DMS 273 (cell line): ENCODE data around the gene NFIX.

ENCODE experiments used
- DNase-seq: peaks from one replicate; lab custom pipeline; 2025; ENCODE audit not compliant: unreplicated experiment; lab: John Stamatoyannopoulos, UW

Gene NFIX

DNA sequence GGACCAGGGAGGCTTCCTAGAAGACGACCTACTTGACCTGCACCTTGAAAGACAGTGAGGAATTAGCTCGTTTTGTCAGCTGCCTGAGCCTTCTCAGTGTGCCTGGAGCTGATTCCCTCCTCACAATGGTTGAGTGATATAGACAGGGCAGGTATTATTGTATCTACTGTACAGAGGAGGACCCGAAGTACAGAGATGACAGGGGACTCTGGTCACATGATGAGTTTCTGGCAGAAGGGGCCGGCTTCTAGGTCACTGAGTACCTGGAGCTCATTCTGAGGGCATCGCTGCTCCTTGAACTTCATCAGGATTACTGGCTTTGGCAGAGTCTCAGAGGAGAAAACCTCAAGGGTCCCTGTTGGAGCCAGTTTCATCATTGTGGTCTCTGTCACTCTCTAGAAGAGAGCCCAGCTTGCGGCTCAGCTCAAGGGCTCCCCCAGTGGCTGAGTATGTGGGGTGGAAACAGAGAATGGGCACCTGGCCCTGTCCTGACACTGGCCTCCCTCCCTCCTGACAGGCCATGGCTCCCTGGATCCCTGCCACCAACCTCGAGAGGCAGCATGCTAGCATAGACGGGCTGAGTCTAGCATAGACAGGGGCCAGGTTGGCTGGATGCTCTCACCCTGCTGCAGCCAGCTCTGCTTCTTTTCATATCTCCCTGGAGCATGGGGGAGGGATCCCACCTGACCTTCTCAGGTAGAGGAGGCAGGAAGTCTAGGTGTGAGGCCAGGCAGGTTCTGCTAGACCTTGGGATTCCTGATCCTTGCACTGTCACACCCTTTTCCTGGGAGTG is 38.7 kb downstream of the NFIX start:
- DNase-seq, result peak; percentile 77

DNA sequence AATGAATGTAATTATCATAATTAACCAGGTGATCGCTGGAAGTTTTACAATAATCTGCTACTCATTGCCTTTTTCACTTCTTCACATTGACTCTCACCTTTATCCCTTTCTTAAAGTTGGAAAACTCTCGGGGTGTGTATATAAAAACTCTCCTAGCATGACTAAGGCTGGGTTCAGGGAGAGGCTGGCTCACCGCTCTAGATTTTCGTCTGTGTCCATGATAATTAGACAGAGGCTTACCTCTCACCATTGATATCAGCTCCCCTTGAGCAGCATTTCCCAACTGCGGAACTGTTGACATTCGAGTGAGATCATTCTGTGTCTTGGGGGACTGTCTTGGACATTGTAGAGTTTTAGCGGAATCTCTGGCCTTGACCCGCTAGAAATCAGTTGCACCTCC is 39.4 kb downstream of the NFIX start:
- DNase-seq, result no peak

DNA sequence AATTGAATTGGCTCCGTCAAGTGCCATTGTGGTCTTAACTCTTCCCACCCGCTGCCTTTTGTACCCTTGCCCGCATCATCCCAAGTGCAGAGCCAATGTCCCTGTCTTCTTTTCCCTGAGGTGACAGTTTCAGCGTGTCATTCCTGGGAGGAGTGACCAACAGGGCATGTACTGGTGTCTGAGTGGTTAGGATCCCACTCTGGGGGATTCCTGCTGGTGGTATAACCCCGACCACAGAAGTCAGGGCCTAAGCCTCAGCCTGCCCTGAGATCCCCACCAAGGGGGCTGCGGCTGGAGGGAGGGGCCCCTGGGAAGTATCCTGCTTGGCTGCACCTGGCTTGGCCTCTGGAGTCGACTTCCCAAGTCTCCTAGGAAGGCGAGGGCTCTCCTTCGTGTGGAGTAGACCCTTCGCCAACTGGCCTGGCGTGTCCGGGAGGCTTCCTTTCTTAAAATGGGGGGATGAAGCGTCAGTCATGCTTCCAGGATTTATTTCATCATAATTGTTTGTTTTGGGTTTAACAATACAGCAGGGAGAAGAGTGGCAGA is 40.6 kb downstream of the NFIX start:
- no peak for DNase-seq

DNA sequence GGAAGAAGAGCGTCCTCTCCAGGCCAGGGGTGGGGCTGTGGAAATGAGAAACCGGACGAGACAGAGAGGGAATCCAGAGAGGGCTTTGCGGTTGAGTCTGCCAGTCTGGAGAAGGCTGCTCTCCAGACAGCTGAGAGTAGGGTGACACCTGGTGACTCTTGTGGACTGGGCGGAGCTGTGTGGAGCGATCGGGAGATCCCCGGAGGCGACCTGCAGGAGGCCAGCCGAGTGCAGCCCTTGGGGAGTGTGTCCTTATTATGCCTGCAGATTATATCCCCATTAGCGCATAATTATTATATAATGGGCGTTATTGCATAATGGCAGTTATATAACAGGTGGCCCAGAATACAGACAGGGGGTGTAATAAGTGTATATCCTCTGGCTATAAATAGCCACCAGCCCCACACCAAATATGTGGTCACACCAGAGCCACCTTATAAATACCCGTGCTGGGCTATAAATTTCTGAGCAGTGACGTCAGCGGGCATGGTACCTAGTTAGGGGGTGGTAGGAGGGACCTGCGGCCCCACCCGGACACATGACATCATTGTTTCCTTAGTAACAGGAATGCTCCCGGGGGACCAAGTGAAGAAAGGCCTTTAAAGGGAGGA is 41.2 kb downstream of the NFIX start:
- peak; percentile 59 for DNase-seq

DNA sequence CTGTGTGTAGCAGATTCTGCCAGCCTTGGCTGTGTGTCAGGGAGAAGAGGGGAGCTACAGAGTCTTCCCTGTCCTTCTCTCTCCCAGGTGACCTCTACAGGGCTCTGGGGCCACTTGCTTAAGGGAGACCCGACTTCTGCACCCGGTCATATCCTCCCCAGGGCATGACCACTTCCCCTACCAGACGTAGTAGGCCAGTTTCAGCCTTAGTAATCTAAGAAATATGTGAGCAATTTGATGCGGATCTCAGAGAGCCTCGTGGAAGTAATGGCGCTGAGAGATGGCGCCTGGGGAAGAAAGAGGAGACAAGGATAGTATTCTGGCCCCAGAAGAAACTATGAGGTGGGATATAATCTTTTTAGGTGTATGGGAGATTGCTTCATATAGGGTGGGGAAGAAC is 41.9 kb downstream of the NFIX start:
- no peak for DNase-seq

DNA sequence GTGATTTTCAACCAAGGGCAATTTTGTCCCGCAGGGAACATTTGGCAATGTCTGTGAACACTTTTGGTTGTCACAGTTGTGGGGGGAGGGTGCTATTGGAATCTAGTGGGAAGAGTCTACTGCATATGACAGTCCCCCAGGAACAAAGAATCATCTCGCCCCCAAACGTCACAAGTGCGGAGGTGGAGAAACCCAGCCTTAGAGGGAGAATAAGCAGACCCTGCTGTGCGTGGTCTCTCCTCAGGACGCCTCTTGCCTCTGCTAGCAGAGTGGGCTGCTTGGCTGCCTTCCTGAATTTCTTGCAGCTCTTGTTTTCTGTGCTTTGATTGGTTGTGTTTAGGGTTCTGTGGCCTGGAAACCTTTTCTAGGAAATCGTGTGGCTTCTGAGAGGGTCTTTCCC is 42.5 kb downstream of the NFIX start:
- no peak for DNase-seq

DNA sequence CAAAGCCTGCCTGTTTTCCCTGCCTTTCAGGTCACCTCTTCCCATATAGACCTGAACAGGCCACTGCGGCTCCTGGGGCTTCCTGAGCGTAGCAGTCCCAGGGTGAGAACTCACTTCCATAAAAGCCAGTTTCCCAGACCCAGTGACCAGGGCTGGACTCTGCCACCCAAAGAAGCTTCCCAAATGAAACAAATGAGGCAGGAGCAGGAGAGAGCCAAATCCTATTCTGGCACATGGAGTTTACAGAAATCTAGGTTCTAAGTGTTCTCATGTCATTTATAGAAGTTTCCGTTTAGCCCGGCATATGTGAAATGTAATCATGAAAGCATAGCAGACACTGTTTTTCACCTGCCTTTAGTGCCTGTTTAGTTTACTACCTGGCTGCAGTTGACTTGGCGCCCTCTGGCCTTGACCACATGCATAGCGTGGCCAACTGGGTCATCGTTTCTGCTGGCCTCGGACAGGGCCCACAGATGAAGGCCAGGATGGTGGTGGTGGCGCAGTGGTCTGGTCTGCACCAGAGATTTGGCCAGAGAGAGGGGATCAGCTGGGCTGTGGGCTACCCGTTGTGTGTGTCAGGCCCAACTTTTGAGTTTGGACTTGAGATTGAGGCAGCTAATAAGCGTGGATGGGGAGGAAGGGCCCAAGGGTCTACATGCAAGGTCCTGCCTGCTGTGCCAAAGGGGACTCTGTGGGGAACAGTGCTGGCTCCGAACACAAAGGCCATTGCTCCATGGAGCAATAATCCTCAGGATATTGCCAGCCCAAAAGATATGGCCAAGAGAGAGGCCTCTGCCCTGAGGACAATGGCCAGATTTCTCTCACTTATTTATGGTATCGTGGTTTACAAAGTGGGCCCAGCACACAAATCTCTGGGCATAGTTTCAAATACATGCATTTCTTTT is 43.3 kb downstream of the NFIX start:
- DNase-seq, result no peak

DNA sequence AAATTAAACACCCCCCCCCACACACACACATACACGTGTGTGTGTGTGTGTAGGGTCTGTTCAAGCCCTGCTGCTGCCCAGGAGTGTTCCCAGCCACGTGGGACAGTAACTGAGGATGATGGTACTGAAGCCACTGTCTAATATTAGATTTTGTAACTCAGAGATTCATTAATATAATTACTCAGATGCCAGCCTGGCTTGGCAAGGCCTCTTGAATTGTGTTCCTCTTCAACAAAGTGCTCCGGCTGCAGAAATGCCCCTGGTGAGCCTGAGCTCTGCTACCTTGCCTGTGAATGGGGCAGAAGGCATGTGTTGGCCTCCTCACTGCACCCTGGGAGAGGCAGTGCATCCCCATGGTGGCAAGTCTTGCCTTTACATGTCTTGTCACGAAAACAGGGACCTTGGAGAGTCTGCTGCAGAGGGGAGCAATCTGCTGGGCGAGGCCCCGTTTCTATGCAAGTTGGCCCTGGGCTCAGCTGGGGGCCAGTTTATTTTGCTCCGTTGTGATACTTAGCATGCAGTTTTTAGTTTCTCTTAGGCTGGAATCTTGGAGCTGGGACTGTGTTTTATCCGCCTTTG is 44.0 kb downstream of the NFIX start:
- DNase-seq, result no peak

DNA sequence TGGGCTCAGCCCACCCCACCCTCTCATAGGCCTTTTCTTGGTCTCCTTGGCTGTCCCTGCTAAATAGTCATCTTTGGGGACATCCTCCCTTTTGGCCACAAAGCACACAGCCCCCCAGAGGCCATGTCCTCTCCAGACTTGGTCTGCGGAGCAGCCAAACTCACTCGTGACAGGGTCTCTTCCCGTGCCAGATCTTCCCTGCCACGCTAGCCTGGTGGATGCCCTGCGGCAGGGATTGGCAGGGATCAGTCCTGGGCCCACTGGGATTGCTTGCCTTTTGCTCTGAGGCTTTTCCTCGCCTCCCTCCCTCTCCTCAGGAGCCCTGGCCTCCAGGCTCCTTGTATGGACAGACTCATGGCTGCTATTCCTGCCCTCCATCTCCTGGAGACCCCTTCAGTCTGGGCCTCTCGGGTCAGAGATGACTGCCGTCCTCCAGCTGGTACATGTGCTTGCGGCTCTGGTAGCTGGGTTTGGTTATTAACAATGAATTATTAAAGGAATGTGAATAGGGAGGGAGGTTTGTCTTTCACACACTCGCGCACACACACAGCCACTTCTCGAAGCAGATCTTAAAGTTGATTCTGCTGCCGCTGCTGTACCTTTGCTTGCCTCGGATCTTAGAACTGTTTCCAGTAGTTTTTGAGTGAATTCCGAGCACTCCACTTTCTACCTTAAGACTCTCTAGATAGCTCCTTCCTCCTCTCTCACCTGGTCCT is 45.1 kb downstream of the NFIX start:
- DNase-seq, result no peak

DNA sequence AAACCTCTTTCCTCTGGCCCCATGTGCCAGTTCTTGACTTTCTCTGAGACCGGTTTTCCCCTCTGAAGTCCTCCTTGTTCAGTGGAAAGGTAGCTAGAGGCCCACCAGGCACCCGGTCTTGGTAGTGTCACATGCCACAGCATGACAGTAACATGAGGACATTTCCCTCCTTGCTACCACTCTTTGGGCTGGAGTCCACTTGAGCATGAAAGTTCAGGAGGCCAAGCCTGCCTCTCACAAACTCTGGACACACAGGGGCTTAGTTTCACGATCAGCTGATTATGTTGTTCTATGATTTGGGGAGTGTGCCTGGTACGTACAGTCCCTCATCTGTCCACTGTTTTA is 45.6 kb downstream of the NFIX start:
- no peak for DNase-seq

DNA sequence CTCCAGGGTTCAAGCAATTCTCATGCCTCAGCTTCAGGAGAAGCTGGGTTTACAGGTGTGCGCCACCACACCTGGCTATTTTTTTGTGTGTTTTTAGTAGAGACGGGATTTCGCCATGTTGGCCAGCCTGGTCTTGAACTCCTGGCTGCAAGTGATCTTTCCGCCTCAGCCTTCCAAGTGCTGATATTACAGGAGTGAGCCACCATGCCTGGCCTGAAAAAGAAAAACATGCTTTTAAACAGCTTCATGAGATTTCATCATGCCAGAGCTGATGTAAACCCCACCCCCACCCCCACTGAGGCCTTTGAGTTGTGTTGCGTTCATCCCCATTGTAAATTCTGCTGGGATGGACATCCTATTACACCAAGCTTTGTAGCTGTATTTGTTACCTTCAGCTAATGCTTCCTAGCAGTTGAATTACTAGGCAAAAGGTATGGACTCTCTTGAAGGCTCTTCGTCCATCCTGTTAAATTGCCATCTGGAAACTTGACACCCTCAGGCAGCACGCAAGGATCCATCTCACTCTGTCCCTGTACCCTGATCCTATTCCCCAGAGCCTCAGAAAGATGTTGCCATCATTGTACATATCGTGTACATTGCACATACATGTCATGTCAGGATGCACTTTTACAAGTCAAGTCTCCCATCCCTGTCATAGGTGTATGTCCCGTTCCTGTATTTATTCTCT is 47.3 kb downstream of the NFIX start:
- no peak for DNase-seq

DNA sequence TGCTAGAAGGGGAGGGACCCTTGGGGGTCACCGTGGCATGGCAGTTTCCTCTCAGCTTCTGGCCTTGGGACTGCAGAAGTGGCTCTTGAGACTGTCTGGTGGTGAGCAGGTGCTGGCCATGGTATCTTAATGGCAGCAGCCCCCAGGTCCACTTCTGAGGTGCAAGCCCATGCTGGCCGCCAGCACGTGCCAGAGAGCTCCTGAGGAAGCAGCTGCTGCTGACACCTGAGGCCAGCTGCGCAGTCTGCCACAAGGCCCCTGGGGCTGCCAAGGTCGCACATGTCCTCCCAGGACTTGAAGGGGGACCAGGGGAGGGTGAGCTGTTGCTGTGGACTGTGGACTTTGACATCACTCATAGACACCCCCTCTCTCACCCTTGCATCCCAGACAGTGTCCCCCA is 48.0 kb downstream of the NFIX start:
- DNase-seq, result no peak

DNA sequence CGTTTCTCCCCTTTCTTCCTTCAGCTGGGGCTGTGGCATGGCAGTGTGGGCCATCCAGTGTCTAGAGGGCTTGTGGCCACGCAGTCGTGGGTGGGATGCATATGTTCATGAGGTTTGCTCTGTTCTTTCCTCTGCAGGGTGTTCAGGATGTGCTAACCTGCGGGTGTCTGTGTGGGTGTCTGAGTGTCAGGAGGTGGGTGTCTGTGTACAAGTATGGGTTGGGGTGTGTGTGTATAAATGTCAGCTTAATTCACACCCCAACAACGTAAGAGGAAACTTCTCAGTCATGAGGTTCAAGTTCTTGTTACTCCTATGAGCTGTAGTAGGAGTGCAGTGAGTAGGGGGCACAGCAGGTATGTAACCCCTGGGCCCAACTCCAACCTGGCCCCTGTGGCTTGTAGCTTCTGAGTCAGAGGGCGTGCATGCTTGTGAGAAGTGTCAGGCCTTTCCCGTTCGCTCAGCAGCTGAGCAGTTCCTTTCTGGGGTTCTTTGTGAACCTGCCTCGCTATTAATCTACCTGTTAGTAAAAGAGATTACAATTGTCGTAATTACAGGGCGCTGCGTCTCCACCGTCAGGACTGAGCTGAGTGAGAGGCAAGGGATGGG is 49.1 kb downstream of the NFIX start:
- no peak for DNase-seq

DNA sequence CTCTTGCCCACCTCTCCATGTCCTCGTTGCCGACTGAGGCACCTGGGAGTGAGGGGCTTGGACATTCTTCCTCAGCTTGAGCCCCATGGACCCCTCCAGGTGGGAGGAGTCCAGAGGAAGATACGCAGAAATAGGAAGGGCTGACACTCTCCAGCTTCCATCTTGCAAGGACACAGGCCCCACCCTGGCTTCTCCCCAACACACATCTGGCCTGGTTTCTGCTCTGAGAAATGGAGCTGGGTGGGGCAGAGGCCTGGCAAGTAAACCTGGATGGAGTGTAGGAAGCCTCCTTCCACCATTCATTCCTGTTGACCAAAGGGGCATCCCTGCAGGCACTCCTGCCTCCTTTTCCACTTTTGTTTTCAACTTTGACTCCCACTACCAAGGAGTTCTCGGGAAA is 50.5 kb downstream of the NFIX start:
- DNase-seq, result no peak

DNA sequence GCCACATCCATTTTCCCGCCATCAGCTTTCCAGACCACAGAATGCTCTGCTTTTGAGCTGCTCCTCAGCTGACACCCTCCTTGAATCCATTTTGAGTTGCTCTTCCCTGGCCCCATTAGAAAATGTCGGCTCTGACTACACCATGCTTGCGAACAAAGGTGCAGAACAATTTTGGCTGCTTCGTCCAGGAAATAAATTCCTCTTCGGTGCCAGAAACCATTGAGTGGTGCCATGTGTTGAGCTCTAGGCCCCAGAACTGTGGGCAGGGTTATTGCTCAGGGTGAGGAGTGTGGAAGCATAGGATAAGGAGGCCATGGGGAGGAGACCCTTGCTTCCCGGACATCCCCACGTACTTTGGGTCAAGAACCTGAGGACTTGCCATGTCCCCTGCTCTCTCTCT is 52.1 kb downstream of the NFIX start:
- no peak for DNase-seq

DNA sequence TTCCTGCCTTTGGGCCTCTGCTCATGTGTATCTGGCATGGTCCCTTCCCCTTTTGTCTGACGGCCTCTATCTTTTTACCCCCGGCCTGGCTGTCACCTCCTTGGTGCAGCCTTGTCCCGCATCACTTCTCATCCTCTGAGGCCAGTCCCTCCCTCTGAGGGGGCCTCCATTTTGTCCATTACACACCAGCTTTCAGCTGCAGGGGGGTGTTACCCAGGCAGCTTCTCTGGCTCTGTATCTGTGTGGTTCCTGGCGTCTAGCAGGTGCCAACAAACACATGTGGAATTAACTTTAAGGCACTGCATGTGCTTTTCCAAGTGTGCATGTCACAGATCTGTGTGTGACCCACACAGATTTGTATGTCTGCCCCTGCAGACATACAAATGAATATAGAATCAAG is 55.0 kb downstream of the NFIX start:
- no peak for DNase-seq

DNA sequence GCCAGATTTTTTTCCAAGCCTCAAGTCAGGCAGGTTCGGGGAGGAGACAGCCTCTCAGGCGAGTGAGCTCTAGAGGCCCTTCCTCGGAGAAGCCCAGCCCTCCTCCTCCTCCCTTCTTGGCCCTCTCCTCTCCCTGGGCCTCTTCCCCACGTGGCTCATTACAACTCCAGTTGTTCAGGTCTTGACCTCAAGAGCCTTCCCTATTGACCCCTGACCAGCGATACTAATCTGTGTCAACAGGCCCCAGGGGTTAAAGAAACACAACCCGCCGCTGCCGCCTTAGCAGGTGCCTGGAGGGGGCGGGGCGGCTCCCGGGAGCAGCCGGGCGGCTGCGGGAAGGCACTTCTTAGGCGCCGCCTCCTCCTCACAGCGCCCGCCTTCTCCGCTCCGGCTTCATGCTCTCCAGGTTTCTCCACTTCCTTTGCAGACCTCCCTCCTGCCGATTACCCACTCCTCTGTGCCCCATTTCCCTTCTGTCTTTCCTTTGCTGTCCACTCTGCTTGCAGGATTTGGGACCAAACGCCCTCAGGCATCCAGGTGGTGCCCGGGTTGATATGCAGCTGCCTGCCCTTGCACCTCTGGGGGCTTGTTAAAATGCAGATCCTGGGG is 56.4 kb downstream of the NFIX start:
- peak; percentile 80 for DNase-seq

DNA sequence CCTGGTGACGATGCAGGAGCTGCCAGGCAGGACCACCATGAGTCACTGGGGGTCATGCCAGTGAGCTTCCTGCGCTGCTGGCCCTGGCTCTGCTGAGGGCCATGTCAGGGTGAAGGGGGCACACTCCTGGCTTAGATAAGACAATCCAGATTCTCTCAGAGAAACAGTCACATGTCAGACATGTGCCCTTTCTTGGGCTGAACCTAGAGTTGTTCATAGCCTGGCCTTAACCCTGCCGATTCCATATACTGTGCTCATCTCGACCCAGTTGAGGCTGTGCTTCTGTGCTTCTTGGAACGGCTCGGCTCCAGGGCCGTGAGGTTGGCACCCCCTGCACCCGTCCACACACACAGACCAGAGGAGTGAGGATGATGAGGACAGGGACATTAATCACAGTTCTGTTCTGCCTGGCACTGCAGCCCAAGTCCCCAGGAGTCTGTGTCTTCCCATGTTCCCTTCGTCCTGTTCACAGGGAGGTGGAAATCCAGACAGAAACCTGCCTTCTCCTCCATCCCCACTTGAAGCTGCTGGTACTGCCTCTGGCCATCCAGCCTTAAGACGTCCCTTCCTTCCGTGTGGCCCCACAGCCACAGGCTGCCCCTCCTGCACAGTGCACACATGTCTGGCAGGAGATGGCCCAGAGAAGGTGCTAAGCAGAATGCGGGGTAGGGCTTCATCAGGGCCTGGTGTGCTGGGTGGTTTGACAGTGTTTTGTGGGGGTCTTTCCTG is 57.3 kb downstream of the NFIX start:
- DNase-seq, result no peak

DNA sequence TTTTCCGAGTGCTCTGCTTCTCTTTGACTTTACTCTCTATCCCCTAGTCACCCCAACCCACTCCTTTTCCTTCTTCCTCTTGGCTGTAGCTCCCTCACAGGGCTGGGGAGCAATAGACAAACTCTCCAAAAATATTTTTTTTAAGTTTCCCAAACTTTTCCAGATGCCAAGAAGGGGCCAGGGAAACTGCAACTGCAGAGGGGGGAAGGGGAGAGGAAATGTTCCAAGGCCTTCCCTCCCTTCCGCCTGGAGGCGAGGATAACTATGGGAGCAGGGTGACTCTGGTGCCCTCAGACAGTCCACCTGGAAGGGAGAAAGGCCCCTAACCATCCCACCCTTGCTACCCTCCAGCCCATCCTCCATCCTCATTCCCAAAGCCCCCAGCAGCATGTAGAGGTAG is 58.0 kb downstream of the NFIX start:
- DNase-seq, result no peak
